MM.1S (cell line): ENCODE measurements around the gene CD6.

Experiments used
- DNase-seq: peaks from one replicate; pipeline ENCODE4 v3.0.0-alpha.2; 2015
- H2AFZ ChIP-seq: fragments of 300-600 bp; sonication (generic); 2 replicates; pipeline ENCODE4 v1.6.0; 2016; ENCODE audit warnings: antibody characterized with exemption, low read length
- H3F3A ChIP-seq: fragments of 300-600 bp; sonication (generic); 2 replicates; pipeline ENCODE4 v1.6.1; 2016; ENCODE audit warnings: mild to moderate bottlenecking, antibody characterized with exemption, low read length, moderate library complexity, mixed read lengths; ENCODE audit not compliant: insufficient read depth
- H3K27ac ChIP-seq: fragments of 300-600 bp; sonication (generic); 2 replicates; pipeline ENCODE4 v1.5.1; 2016; ENCODE audit warnings: mild to moderate bottlenecking, low read length
- H3K27me3 ChIP-seq: fragments of 300-600 bp; sonication (generic); replicated peaks from 2 replicates; pipeline ENCODE4 v1.6.0; 2016; ENCODE audit warnings: low read length; ENCODE audit not compliant: insufficient read depth
- H3K36me3 ChIP-seq: fragments of 300-600 bp; sonication (generic); replicated peaks from 2 replicates; pipeline ENCODE4 v1.6.1; 2016; ENCODE audit warnings: mild to moderate bottlenecking, low read length, mixed read lengths; ENCODE audit not compliant: insufficient read depth
- H3K4me1 ChIP-seq: fragments of 300-600 bp; sonication (generic); 2 replicates; pipeline ENCODE4 v1.6.1; 2016; ENCODE audit warnings: low read length, mixed read lengths
- H3K4me2 ChIP-seq: fragments of 300-600 bp; sonication (generic); 2 replicates; pipeline ENCODE4 v1.6.0; 2016; ENCODE audit warnings: low read depth, low read length
- H3K4me3 ChIP-seq: fragments of 300-600 bp; sonication (generic); 2 replicates; pipeline ENCODE4 v1.5.1; 2016; ENCODE audit warnings: low read length, mixed read lengths
- H3K79me2 ChIP-seq: fragments of 300-600 bp; sonication (generic); 2 replicates; pipeline ENCODE4 v1.6.1; 2016; ENCODE audit warnings: mixed run types, low read length, mixed read lengths
- H3K9ac ChIP-seq: fragments of 300-600 bp; sonication (generic); 2 replicates; pipeline ENCODE4 v1.6.1; 2016; ENCODE audit warnings: low read length, mixed read lengths
- H3K9me2 ChIP-seq: fragments of 300-600 bp; sonication (generic); replicated peaks from 2 replicates; pipeline ENCODE4 v1.6.1; 2016; ENCODE audit warnings: mild to moderate bottlenecking, low read length, mixed read lengths; ENCODE audit not compliant: insufficient read depth
- H3K9me3 ChIP-seq: fragments of 300-600 bp; sonication (generic); replicated peaks from 2 replicates; pipeline ENCODE4 v1.6.1; 2016; ENCODE audit warnings: mild to moderate bottlenecking, low read length, mixed read lengths; ENCODE audit not compliant: insufficient read depth
- H4K20me1 ChIP-seq: fragments of 300-600 bp; sonication (generic); 2 replicates; pipeline ENCODE4 v1.6.1; 2016; ENCODE audit warnings: mild to moderate bottlenecking, low read length, moderate library complexity, mixed read lengths; ENCODE audit not compliant: insufficient read depth
- CTCF ChIP-seq: fragments of 300-600 bp; sonication (generic); IDR thresholded peaks from 2 replicates; pipeline ENCODE4 v1.5.1; 2016; ENCODE audit warnings: antibody characterized with exemption, low read length, mixed read lengths
- EZH2 ChIP-seq: fragments of 300-600 bp; sonication (generic); optimal IDR thresholded peaks from 2 replicates; pipeline ENCODE3; 2017; ENCODE audit warnings: low read depth, mild to moderate bottlenecking, antibody characterized with exemption, low read length, mixed read lengths
- EZH2phosphoT487 ChIP-seq: fragments of 300-600 bp; sonication (generic); IDR thresholded peaks from 2 replicates; pipeline ENCODE4 v1.6.1; 2018; ENCODE audit warnings: antibody characterized with exemption, low read length

CD6 gene

GRCh38 chr11:61042961-61043540 is 71.6 kb downstream of the CD6 start:
- H3K27ac ChIP-seq = peak overlapping the region; percentile 93
- H3K4me2 ChIP-seq = peak overlapping the region; percentile 91
- no peaks in the 10 kb centered on the region; the same call in 1 of the 2 replicates for H3K36me3 ChIP-seq
- H2AFZ ChIP-seq = peak overlapping the region; percentile 4; the same call in 1 of the 2 replicates
- H3K9ac ChIP-seq = peak overlapping the region; percentile 93
- no peaks in the 10 kb centered on the region for H4K20me1 ChIP-seq
- no peaks in the 10 kb centered on the region for H3K27me3 ChIP-seq
- peak; percentile 79 for DNase-seq
- TF ChIP-seq CTCF (no peak), EZH2phosphoT487 (no peak), EZH2 (no peak)
- peaks cover 6% of the 10 kb centered on the region for H3K4me1 ChIP-seq
- H3K4me3 ChIP-seq = peak overlapping the region; percentile 62
- H3K9me2 ChIP-seq = no peaks in the 10 kb centered on the region
- H3F3A ChIP-seq = no peaks in the 10 kb centered on the region
- peaks cover 15% of the 10 kb centered on the region for H3K79me2 ChIP-seq
- no peaks in the 10 kb centered on the region for H3K9me3 ChIP-seq

GRCh38 chr11:61045271-61045670 is 73.8 kb downstream of the CD6 start:
- Histone ChIP-seq H2AFZ (no peak overlapping the region), H3K4me1 (peaks cover 6% of the 10 kb centered on the region), H3F3A (no peaks in the 10 kb centered on the region), H3K4me3 (no peak overlapping the region), H3K36me3 (no peaks in the 10 kb centered on the region; the same call in 1 of the 2 replicates), H3K79me2 (peaks cover 15% of the 10 kb centered on the region), H3K9me2 (no peaks in the 10 kb centered on the region), H3K9ac (no peak overlapping the region), H3K27ac (no peak overlapping the region), H3K27me3 (no peaks in the 10 kb centered on the region), H3K9me3 (no peaks in the 10 kb centered on the region), H3K4me2 (no peak overlapping the region), H4K20me1 (no peaks in the 10 kb centered on the region)
- no peak for DNase-seq
- TF ChIP-seq EZH2phosphoT487 (no peak), CTCF (no peak), EZH2 (no peak)

GRCh38 chr11:61046833-61047232 is 75.4 kb downstream of the CD6 start:
- Histone ChIP-seq H3K27me3 (no peaks in the 10 kb centered on the region), H3K4me3 (no peak overlapping the region), H3K9me2 (no peaks in the 10 kb centered on the region), H3F3A (no peaks in the 10 kb centered on the region), H4K20me1 (no peaks in the 10 kb centered on the region), H3K79me2 (peaks cover 2% of the 10 kb centered on the region), H3K4me1 (peaks cover 2% of the 10 kb centered on the region), H3K9ac (no peak overlapping the region), H3K9me3 (no peaks in the 10 kb centered on the region), H3K27ac (no peak overlapping the region), H3K36me3 (no peaks in the 10 kb centered on the region; the same call in 1 of the 2 replicates), H3K4me2 (no peak overlapping the region), H2AFZ (no peak overlapping the region)
- DNase-seq = no peak
- TF ChIP-seq EZH2 (no peak), EZH2phosphoT487 (no peak), CTCF (no peak)
